Fibroblast of the conjunctiva (primary cell): Measurements from ENCODE around the gene FUT1.

ENCODE experiments used
- DNase-seq: peaks from one replicate; pipeline ENCODE4 v3.0.0-alpha.2; 2010; ENCODE audit warnings: low read depth

FUT1 gene

GRCh38 chr19:48741129-48741999 is 11.1 kb downstream of the FUT1 start:
- DNase-seq: no peak

- DNase-seq: no peak
These were observed 12.1 kb downstream of the FUT1 start, which contains the start of gene RASIP1 for GRCh38 chr19:48740164-48740972. Gene RASIP1 (minus strand): TSS chr19:48740610. CDS start chr19:48740282, 328 bp downstream.

- no peak for DNase-seq
These were observed 12.9 kb downstream of the FUT1 start for GRCh38 chr19:48739404-48740163.

GRCh38 chr19:48738557-48739403 is 13.7 kb downstream of the FUT1 start:
- DNase-seq: peak; percentile 46

GRCh38 chr19:48737360-48737998 is 15.0 kb downstream of the FUT1 start:
- no peak for DNase-seq

GRCh38 chr19:48735031-48735615 is 17.3 kb downstream of the FUT1 start:
- no peak for DNase-seq

- no peak for DNase-seq
These were observed 17.8 kb downstream of the FUT1 start for GRCh38 chr19:48734625-48735024.

GRCh38 chr19:48731452-48731851 is 21.0 kb downstream of the FUT1 start:
- no peak for DNase-seq

- no peak for DNase-seq
These were observed 23.4 kb downstream of the FUT1 start for GRCh38 chr19:48728911-48729664.

- no peak for DNase-seq
These were observed 25.9 kb downstream of the FUT1 start for GRCh38 chr19:48726556-48726955.

GRCh38 chr19:48724796-48725753 is 27.4 kb downstream of the FUT1 start:
- DNase-seq: peak; percentile 87

GRCh38 chr19:48722196-48722708 is 30.2 kb downstream of the FUT1 start:
- no peak for DNase-seq

GRCh38 chr19:48720613-48721296 is 31.7 kb downstream of the FUT1 start:
- peak; percentile 99 for DNase-seq

GRCh38 chr19:48720251-48720612 is 32.2 kb downstream of the FUT1 start:
- DNase-seq: no peak

GRCh38 chr19:48719263-48720171 is 32.9 kb downstream of the FUT1 start, which contains the start of gene MAMSTR:
Gene MAMSTR (minus strand): TSS chr19:48719725. CDS start chr19:48719031, 694 bp downstream.
- DNase-seq: no peak

GRCh38 chr19:48718711-48719231 is 33.7 kb downstream of the FUT1 start:
- no peak for DNase-seq
